Activated CD4-positive, alpha-beta T cell treated with anti-CD3 and anti-CD28 coated beads, Interleukin-2, amount 50 U/mL, for 16 hours (primary cell): ENCODE results near the gene ROMO1.
"Not testable (repeated sequence)": the region's sequence is repeated elsewhere in the genome, so short reads cannot be mapped to it uniquely, and the experiment has no call there.

Experiments
- DNase-seq: peaks from one replicate; pipeline ENCODE4 v3.0.0-alpha.2; 2020

The ROMO1 gene

GRCh38 chr20:35731862-35732643 lies 32.8 kb downstream of the ROMO1 start:
- DNase-seq: no peak

DNA sequence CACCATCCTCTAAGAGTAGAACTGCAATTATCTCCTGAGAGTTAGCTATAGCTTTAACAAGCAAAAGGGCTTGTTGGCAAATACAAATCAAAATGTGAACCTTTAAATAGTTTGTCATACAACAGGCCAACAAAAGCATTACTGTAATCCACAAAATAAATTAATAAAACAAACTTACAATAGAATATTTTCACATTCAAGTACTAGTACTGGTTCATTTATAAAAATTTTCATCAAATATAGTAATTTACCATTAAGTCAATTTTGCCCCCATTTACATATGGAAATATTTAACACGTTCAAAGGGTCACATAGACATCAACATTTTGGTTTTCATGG lies 33.4 kb downstream of the ROMO1 start:
- no peak for DNase-seq

GRCh38 chr20:35734374-35734773 lies 35.2 kb downstream of the ROMO1 start:
- DNase-seq: no peak

GRCh38 chr20:35734777-35735649 lies 35.8 kb downstream of the ROMO1 start:
- DNase-seq: no peak

GRCh38 chr20:35735826-35736470 lies 36.7 kb downstream of the ROMO1 start:
- DNase-seq: no peak

DNA sequence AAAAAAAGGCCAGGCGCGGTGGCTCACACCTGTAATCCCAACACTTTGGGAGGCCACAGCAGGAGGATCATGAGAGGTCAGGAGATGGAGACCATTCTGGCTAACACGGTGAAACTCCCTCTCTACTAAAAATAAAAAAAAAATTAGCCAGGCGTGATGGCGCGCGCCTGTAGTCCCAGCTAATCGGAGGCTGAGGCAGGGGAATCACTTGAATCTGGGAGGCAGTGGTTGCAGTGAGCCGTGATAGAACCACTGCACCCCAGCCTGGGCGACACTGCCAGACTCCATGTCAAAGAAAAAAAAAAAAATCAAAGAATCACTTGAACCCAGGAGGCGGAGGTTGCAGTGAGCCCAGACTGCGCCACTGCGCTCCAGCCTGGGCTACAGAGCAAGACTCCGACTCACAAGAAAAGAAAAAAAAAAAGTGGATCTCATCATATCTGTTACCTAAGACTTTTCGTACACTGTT lies 38.7 kb downstream of the ROMO1 start:
- no peak for DNase-seq

DNA sequence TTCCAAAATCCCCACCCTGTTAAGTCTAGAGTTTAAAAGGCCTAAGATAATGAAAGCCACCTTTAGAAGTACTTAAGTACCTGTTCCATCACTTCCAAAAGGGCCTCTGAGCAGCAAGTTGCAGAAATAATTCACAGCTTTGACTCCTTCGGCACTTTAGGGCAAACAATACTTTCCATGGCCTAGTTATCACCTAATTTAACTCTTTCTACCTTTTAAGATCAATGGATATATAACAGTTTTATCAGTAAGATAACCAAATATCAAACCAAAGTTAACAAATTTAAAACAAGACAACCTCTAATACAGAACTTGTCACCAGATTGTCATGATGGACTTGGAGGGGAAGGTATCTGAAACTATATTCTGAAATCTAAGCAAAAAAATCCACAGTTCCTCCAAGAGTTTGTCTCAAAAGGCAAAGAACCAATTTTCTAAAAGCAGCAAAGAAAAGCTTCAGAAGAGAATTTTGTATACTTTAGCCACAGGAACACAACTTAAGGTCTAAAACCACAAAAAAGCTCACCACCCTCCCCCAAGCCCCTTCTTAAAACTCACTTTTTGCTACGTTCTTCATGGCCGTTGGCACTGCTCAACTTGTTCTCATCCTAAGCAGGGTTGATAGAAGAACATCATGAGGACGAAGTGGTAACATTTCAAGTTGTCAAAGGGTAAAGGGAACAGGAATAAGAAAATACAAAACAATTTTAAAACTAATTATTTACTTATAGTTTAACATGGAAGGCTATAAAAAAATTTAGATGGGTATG lies 39.4 kb downstream of the ROMO1 start:
- DNase-seq: no peak

DNA sequence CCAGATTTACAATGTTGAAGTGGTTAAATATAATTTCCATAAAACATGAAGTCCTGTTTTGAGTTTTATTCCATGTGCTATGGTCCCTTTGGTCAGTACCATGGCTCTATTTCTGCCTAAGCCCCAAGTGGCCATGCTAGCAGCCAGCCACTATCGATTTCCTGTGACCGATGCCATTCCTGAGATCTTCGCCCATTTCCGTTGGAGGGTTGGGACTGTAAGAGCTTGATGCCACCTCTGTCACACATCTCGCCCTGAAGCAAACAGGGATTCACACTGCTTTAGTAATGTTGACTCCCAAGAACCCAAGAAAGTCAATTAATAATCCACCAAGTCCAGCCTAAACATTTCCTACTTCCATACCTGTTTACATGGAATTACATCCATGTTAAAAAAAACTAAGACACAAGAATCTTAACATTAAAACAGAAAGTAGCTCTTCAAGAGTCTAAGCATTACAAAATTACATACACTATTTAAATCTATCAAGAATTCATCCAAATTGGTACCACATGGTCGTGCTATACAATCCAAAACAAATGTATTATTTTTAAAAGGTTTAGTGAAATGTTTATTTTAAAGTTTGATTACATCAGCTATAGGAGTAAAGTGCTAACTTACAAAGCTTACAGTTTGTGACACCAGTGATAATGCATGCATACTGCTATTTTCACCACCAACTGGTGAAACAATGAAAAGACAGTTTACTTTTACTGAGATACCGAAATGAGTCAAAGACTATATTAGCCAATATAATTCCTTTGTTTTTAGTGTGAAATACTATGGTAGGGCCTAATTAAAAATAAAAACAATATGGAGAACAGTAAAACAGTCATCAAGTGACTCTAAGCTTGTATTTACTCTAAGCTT lies 40.3 kb downstream of the ROMO1 start:
- DNase-seq: peak; percentile 62

GRCh38 chr20:35741892-35742740 lies 42.9 kb downstream of the ROMO1 start, which contains the start of gene RBM39:
Gene RBM39 (minus strand): TSS chr20:35742260. CDS start chr20:35740874, 1,386 bp downstream.
- peak; percentile 100 for DNase-seq

DNA sequence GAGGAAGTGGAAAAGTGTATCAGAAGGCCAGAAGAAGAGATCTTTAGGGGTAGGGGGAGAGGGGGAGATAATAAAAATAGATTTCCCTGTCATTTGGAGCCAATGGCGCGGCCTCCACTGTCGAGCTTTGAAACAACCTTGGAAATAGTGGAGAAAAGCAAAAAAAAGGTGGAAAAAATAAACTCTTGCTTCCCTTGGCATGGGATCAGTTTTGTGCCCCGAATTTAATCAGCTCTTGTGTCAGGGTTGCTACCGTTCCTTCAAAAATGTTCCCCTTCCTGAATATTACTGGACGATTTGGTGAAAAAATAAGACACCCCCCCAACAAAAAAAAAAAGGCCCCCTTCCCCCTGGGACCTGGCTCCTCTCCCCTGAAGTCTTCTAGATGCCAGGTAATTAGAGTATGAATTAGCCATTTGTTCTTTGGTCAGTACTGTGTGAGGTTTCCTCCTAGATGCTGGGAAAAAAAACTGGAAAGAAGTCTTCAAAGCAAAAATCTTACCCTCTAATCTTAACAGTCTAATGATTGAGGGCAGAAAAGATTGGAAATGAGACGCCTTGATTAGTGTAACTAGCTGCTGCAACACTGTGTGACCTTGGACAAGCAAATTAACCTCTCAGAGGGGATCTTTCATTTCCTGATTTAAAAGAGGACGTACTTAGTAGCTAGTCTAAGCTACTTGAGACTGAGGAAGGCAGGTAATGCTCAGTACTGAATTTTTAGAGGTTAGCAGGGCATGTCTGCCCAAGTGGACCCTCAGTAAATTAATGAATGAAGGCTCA lies 43.7 kb downstream of the ROMO1 start:
- DNase-seq: peak; percentile 53

- DNase-seq: peak; percentile 57
Measured at GRCh38 chr20:35743693-35744491, 44.7 kb downstream of the ROMO1 start.

DNA sequence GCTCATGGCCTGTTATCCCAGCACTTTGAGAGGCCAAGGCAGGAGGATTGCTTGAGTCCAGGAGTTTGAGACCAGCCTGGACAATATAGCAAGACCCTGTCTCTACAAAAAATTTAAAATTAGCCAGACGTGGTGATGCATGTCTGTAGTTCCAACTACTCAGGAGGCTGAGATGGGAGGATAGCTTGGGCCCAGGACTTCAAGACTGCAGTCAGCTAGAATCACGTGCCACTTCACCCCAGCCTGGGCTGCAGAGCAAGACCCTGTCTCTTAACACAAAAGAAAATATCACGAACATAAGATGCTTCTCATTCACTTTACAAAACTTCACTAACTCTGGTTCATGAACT lies 45.3 kb downstream of the ROMO1 start:
- not testable (repeated sequence) for DNase-seq
